NK-92 treated with Interleukin-12 subunit alpha and Interleukin-12 subunit beta, amount 100 ng/mL, for 24 hours (cell line): ENCODE data around the gene CYFIP1.

Source experiments
- DNase-seq: peaks from one replicate; lab custom pipeline; 2025; lab: John Stamatoyannopoulos, UW

Gene CYFIP1

DNA sequence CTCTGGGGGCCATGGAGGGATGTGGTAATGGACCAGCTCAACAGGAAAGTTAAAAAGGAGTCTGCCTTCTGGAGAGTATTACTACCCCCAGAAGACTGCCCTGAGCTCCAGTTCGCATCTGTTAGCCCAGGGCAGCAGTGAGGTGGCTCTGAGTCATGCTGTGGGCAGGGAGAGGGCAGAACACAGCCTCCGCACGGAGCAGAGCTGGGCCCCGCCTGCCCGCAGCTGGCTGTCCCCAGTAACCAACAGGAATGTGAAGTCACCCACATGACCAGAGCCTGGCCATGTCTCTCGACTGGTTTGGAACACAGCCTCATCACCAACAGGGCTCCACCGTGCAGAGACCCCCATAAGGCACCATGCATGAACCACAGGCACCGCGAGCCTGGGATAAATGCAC is 62.1 kb downstream of the CYFIP1 start:
- no peak for DNase-seq

DNA sequence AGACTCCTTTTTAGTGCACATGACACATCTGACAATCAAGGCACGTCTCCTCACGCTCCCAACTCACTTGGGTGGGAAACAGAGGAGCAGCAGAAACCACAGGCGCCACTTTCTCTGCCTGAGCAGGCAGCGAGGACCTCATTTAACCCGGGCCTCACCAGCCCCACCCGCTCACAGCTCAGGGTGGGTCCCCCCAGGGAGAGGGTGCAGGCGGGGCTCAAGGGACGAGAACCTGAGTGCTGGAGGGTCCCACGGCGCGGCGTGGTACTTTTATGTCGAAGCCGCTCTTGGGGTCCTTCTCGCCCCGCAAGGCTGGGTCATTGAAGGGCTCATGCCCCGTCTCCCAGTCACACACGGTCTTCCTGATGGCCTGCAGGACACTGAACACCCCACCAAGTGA is 62.6 kb downstream of the CYFIP1 start:
- no peak for DNase-seq

DNA sequence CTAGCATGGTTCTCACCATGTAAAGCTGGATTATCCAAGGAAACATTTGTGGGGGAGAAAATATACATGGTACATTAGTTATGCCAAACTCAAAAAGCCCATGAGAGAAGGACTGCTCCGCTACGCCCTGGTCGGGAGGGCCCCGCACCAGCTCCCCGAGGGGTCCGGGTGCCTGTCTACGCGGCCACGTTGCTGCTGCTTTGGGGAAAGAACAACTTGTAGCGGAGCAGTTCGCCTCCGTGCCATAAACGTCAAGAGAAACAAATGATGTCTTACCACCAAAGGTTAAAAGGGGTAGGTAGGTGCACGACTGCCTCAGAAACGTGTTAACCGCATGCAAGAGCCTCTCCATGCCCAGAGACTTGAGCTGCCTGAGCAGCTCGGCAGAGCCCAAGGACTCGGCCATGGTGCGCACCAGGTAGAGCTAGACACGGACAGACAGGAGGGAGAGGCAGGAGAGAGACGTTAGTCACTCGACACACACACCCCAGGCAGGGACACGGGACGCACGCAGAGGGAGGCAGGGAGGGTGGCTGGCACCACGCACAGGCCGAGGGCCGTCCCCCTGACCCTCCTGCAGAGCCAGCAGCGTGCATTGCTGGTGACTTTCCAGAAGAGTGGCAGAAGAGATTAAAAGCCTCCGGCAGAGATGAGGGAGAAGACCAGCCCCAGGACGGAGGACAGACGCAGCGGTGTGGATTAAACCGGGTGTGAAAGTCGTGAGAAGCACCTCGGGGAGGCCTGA is 63.4 kb downstream of the CYFIP1 start:
- DNase-seq: no peak

DNA sequence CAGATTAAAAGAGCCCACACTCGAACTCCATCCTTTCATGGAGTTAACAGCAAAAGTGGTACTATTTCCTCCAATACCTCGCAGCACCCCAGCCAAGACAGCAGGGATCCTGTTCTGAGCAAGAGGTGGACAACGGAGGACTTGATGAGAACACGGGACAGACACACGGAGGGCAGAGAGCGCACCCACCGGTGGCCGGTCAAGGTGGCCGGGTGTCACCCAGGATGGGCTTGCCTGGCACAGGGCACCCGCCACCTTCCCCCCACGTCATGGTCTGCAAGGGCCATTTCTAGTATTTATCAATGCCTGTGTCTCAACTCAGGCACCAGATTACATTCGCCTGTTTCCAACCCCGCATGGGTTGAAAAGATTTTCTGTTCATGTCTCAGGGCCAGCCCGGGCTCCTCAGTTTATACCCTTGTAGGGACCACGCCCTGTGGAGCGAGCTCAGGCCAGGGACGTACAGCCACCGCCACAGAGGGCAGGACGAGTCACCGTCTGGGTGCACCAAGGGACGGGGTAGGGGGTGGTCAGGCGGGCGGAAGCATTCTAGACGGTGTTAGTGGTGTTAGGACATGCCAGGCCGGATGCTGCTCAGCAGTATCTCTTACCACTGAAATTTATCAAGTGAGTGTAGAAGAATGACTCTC is 64.2 kb downstream of the CYFIP1 start:
- DNase-seq: no peak

DNA sequence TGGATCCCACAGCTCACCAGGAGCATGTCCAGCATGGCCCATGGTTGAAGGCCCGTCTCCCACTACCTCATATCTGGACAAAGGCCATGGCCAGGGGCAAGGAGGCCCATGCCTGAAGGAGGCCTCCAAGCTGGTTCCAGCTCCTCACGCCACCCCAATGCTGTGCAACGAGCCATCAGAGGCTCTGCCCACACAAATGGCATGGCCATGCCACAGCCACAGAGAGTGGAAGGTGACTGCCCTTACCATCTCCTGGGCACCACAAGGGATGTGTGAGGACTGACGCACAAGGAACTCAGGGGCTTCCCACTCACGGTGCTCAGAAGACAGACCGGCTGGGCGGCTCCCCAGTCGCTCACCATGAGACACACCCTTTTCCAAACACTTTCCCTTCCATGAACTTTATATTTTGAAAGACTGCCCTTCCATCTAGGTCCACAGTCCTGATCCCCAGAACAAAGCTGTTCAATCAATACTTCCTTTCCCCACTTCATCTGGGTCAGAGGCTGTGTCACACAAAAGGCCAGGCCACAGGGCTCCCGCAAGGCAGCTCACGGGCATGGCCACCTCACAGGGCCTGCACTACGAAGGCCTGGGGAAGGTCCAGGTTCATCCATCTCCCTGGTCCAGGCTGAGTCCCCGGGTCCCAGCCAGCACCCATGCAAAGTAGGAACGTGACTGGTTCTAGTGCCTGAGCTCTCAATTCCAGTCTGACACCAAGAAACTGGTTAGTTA is 66.4 kb downstream of the CYFIP1 start:
- no peak for DNase-seq

DNA sequence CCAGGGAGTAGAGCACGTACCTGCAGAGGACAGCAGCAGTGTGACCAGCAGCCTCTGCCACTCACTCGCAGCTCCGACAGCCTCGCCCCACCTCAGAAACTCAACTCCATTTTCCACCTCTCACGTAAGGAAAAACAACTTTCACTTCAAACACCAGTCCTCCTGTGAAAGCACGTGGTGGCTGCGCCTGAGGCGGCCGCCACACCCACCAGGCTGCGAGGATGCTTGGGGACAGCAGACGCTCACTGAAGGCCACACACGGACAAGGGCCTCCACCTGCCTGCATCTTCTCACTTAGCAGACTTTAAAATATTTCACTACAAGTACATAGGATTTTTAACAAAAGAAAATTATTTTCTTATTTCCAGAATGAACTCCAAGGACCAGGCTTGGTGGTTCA is 67.9 kb downstream of the CYFIP1 start:
- no peak for DNase-seq

DNA sequence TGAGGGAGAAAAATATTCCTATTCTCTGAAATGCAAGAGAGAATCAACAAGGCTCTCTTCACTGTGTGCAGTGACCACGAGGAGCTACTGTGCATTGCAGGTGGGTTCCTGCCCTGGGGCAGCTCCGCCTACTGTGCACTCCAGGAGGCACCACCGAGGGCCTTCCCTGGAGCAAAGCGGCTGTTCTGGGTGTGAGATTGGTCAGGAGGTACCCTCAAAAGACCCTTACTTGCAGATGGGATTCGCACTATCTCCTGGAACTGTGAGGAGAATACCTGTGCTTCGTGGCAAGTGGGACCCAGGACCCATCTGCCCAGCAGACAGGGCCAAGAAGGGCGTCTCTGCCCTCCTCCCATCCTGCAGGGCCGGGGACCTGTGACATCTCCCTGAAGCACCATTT is 68.9 kb downstream of the CYFIP1 start:
- DNase-seq: no peak

DNA sequence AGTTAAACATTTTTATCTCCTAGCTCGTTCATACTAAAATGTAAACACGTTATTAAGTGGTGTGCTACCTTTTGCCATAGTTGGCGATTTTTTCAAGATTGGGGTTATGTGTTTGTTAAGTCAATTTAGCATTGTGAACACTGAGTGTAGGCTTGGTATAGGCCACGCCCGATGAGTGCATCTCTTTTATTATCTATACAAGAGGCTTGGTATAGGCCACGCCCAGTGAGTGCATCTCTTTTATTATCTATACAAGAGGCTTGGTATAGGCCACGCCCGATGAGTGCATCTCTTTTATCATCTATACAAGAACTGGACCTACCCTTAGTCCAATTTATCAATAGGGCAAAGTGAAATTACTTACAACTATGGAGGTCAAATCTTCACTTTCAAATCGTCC is 71.3 kb downstream of the CYFIP1 start:
- no peak for DNase-seq

DNA sequence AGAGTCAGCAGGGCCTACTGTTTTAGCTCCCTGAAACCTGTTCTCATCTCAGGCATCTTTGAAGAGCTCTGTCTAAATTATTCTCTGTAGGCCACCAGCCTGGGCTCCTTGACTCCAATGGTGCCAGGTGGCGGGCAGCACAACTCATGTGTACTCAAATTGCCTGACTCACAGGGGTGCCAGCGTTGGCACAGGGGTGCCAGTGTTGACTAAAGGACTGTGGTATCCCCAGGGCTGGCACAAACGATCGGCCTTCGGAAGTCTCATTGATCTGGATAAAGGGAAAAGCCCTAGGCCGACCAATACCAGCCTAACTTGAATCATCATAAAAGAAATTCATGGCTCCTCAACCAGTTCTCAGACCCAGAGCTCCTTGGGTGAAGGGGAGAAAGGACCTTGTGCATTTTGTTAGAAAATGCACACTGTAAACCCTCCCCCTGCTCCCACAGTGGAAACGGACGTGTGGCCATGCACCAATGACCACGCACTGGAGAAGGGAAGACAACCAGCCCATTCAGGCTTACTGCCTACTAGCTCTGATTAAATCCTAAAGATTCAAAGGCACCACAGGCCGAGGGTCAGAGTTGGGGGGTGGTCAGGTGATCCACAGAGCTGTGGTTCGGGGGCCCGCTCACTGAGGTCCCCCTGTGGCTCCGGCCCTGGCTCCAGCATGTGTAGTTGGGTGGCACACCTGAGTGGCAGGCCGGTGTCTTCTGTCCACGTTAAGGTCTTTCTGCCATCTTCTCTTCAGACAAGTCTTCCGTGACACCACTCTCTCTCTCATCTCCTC is 72.8 kb downstream of the CYFIP1 start:
- DNase-seq: no peak

DNA sequence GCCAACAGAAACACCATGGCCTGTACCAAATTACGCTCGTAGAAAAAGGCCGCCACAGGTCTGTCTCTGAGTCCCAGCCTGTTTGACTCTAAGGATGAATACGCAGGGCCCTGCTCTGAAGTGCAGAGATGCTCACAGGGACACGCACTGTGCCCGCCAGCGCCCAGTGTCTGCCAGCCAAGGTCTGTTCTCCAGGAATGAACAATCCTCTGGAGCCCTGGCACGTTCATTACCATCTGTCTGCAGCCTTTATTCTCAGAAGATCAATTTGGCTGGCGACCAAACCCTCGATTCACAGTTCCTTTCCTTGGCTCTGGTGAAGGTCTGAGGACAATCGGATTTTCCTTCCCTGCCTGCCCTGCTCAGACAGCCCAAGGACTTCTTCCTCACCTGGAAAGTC is 75.4 kb downstream of the CYFIP1 start:
- DNase-seq: no peak

DNA sequence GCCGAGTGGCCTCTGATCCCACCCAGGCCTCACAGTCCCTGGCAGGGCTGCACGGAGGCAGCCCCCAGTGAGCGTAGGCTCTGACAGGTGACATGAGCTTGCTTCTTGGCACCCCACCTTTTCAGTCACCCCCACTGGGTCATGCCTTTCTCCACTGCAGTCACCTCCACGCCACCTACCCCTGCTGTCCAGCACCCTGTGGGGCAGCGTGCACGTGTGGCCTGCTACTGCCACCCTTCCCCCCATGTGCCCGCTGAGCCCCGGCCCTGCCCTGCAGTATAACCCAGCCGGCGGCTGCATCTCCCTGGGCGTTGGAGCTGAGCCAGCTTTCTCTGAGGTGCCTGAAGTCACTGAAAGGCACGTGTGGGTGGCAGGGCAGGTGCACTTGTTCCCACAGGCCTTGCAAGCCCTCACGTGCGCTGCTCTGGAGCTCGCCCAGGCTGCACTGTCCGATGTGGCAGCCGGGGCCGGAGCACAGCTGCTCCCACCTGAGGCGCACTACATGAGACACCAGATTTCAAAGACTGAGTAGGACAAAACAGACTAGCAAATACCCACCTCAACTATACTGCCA is 76.1 kb downstream of the CYFIP1 start:
- DNase-seq: no peak

DNA sequence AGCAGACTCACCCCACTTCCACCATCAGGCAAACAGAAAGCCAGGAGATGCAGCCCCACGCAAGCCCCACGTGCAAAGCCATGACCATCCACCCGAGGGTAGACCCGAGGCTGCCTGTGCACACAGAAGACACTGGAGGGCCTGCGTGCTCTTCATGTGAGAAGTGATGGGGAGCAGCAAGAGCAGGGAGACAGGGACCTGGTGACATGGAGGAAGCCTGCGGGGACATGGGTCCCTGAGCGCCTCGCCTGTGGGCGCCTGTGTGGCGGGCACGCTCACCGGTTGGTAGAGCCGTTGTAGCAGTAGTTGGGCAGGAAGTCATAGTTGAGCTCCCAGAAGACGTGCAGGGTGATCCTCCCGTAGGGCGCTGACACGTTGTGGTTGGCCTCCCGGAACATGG is 76.7 kb downstream of the CYFIP1 start:
- no peak for DNase-seq

DNA sequence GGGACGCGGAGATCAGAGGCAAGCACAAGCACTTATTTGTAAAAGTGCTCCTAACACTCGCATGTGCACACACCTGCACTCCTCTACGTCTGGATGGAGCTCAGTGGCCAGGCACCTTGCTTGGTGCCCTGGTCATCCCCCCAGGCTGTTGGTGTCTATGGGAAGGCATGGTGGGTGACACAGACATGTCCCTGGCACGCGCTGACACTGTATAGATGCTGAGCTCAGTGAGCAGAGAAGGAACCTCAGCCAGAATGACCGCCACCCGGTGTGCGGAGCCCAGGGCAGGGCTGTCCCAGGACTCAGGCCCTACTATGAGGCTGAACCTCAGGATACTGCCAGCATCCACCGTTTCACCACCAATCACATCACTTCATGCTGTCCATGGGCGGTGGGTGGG is 77.2 kb downstream of the CYFIP1 start:
- no peak for DNase-seq

DNA sequence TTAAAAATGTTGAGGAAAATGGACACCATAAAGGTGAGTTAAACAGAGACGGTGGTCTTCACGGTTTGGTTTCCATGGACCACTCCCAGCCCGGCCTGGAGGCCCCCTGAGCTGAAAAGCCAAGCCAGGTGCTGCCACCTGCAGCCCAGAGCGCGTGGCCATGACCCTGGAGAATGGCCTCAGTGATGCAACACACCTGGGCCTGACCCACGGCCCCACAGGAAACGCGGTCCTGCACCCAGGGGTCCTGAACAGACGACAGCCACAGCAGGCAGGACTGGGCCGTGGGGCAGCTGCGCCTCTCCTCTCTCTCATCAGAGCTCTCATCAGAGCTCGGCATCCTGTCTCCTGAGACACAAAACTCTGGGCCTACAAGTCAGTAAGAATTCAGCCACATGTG is 77.6 kb downstream of the CYFIP1 start:
- DNase-seq: no peak

DNA sequence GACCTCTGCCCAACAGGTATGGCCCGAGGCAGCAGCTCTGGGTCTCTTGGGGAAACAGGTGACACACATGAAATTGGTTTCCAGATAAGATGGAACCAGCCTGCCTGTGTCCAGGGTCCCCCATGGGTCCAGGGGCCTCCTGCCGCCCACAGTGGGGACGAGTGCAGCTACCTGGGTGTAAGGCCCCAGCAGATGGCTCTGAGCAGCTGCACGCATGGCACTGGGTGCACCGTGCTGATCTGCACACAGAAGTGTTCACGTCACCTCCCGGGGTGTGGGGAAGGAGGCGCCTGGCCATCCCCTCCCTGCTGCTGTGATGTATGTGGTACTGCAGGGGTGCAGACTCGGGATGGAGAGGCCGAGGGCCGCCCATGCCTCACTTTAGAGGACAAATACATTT is 78.1 kb downstream of the CYFIP1 start:
- DNase-seq: no peak

DNA sequence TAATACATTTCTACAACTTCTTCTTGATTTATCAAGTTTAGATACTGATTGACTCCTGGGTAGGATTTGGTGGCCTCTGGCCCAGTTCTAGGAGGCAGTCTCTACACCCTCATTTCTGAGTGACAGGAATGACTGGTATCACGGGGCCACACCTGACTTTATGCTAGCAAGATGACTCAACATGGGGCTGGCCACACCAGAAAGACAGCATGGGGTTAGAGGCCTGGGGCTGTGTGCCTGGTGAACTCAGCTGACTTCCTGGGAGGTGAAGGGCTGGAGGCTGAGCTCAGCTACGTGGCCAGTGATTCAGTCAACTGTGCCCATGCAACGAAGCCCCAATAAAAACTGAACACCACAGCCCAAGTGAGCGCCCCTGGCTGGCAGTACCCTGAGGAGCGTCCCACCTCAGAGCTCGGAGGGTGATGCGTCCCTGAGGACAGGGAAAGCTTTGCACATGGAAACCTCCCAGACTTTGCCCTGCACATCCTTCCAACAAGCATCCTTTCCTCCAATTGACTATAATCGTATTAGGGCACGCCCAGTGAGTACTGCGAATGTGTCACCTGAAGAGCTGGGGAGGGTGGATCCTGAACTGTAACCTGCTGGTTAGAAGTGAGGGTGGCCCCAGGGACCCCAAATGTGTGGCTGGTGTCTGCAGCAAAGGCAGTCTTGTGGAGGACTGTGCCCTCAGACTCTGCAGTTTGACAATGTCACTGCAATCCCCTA is 84.5 kb downstream of the CYFIP1 start:
- DNase-seq: peak; percentile 19

DNA sequence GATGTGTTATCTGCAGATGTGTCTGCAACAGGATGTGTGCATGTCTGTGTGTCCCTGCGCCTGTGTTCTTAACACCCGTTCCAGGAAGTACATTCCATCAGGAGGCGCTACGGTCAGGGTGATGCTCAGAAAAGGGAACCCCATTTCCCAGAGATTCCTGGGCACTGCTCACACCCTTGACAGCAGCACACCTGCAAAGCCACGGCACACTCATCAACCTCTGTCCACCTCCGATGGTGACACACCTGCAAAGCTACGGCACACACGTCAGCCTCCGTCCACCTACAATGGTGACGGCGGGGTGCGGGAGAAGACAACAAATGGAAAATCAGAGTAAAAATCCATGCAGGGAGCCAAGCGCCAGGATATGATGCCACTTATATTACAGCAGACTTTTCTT is 86.3 kb downstream of the CYFIP1 start:
- DNase-seq: no peak

DNA sequence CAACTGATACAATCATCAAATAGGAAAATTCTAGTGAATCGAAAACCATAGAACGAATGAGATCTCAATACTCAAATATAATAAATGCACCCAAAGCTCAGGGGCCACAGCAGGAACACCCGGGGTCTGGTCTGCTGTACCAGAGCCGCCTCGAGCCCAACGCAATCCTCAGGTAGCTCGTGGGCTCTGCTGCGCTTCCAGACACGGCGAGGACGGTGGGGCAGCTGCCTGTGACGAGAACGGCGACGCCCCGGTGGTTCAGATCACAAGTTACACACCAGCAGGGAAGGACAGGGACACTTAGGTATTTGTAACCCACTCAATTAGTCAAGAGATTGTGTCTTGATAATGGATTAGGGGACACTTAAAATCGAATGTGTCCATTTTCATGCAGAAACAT is 87.1 kb downstream of the CYFIP1 start:
- DNase-seq: no peak

DNA sequence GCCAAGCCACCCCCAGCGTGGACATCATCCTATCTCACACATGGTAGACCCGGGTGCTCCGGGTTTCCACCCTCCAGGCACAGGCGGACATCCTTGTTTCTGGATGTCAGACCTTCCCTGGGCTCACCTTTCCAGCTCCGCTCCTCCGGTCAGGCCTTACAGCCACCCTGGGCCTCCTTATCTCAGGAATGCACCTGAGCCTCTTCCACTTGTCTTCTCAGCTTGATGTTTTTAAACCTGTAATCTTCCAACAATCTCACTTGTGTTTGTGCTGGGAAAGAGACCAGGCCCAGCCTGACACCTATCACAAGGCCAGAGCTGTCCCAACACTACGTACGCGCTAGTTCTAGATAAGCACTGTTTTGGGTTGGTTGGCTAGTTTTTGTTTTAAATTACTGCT is 87.8 kb downstream of the CYFIP1 start:
- no peak for DNase-seq

DNA sequence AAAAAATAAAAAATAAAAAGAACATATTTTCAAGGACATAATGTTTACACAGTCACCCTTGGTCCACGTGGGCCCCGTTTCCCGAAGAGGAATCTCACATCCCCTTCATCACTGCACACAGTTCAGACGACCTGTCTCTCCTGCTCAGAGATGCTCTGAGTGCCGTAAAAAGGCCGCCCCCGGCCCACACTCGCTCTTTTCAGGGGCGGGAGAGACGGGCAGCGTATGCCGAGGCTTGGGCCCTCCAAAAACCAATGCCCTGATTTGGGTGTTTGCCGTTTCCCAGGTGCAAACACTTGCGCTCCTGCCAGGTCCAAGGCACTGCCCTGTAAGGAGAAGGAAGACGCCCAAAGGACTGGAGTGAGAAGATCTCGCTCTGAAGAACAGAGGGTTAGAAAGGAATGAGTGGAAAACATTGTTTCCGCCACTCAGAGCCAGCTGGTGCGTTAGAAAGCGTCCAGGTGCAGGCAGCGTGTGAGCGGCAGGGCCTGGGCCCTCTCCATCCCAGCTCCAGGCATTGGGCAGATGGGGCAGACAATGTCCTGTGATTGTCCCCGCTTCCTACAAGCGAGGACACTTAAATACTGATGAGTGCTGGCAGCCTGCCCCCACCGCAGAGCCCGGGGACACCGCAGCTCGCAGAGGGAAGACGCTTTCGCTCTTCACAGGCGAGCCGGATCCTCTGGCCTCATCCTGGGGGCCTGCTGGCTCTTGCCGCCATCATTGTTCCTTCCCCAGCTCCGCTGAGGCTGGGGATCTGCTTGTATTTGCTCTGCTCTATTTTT is 88.5 kb downstream of the CYFIP1 start:
- DNase-seq: no peak

DNA sequence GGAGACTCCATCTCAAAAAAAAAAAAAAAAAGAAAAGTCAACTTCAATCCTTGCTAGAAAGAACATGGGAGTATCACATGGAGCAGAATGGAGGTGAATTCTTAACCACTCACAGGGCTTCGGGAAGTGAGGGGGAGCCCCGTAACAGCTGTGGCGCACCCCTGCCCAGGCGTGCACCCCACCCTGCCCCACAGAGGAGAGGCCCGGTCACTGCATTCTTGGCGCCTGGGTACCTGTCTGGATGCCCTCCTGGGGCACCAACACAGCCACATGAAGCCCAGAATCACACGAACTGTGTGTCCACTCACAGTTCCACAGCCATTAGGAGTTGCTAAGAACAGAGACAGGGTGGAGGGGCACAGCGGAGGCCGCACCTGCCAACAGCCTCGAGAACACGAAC is 89.9 kb downstream of the CYFIP1 start:
- no peak for DNase-seq
